GM10847 (cell line): Measurements from ENCODE around the gene CREM.

Source experiments
- POLR2A ChIP-seq: IDR thresholded peaks from 2 replicates; pipeline ENCODE4 v1.6.1; 2011; ENCODE audit not compliant: insufficient read length; ENCODE audit errors: extremely low read depth

The CREM gene

GRCh38 chr10:35126530-35127288, at the start of gene CREM:
Gene CREM, plus strand, starts transcription at chr10:35126846. Its CDS starts 10,990 bp downstream, at chr10:35137836.
- TF ChIP-seq POLR2A, result peak; percentile 98

GRCh38 chr10:35079265-35079664, 47.4 kb upstream of the CREM start:
- TF ChIP-seq POLR2A, result no peak

GRCh38 chr10:35079763-35080162, 46.9 kb upstream of the CREM start:
- no peak for TF ChIP-seq POLR2A

- TF ChIP-seq POLR2A, result no peak
Observed at GRCh38 chr10:35083242-35083641, 43.4 kb upstream of the CREM start.

DNA sequence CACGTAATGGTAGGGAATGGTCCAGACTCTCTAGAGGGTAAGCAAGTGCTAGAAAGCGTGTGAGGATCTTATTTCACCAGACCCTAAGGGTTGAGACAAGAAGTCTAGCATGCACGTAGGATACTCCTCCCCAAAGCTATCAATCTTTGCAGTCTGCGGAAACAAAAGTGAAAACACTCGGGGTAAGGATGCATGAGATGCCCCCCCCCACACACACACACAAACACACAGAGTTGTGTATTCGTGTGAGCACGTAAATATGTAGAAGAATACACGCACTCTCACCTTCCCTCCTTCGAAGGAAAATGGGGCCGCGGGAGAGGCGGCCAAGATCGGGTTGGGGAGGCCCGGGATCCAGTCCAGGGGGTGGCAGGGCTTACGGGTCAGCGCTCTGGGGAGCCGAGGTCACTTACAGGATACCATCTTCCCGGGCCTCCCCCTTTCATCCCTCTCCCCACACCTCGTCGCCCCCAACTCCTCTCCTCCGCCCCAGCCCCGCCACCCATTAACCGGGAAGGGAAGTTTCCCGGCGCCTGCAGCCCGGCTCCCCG, 37.0 kb upstream of the CREM start:
- no peak for TF ChIP-seq POLR2A

GRCh38 chr10:35090162-35090954, 36.3 kb upstream of the CREM start, which contains the start of gene CUL2:
Gene CUL2, minus strand, starts transcription at chr10:35090341. Its CDS starts 19,024 bp downstream, at chr10:35071317.
- TF ChIP-seq POLR2A, result no peak

GRCh38 chr10:35091994-35092790, 34.5 kb upstream of the CREM start:
- TF ChIP-seq POLR2A, result no peak

DNA sequence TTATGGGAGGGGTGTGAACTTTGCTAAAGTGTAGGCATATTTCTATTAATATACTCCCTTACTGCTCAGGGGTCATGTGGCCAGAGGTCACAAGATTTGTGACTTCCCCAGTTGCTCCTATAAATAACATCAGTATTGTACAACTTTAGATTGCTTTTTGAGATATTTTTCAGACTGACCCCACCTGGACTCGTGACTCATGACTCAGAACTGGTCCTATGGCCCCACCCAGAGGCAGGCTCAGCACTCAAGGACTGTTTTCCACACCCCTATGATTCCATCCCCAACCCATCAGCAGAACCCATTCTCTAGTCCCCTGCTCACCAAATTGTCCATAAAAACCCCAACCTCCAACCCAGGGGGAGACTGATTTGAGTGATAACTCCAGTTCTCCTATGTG, 33.8 kb upstream of the CREM start:
- no peak for TF ChIP-seq POLR2A

- TF ChIP-seq POLR2A, result no peak
Observed at GRCh38 chr10:35096312-35096711, 30.3 kb upstream of the CREM start.

DNA sequence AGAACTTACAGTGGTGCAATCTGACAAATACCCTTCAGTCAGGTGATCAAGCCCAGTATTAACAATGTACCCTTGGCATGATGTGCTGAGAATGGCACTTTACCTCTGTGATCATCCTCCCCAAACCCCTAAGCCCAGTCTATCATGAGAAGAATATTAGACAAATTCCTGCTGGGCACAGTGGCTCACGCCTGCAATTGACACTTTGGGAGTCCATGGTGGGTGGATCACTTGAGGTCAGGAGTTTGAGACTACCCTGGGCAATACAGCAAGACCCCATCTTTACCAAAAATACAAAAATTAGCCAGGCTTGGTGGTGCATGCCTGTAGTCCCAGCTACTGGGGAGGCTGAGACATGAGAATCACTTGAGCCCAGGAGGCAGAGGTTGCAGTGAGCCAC, 29.1 kb upstream of the CREM start:
- no peak for TF ChIP-seq POLR2A

- no peak for TF ChIP-seq POLR2A
Observed at GRCh38 chr10:35103882-35104281, 22.8 kb upstream of the CREM start.

GRCh38 chr10:35112571-35112970, 14.1 kb upstream of the CREM start:
- TF ChIP-seq POLR2A, result no peak

GRCh38 chr10:35119378-35119777, 7.3 kb upstream of the CREM start:
- TF ChIP-seq POLR2A, result no peak

- TF ChIP-seq POLR2A, result no peak
Observed at GRCh38 chr10:35124540-35124939, 2.1 kb upstream of the CREM start.

DNA sequence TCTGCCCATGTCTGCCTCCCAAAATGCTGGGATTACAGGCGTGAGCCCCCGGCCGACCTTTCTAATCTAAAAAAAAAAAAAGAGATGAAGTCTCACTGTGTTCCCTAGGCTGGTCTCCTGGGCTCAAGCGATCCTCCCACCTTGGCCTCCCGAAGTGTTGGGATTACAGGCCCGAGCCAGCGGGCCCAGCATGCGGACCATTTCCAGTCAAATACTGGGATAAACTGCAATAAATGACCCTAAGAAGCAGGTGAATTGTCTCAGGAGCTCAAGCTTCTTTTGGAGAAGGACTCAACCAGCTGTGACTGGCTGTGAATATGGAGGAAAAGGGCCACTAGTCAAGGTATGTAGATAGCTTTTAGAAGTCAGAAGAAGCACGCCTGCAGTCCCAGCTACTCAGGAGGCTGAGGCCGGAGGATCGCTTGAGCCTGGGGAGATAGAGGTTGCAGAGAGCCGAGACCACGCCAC, 550 bp upstream of the CREM start:
- no peak for TF ChIP-seq POLR2A

GRCh38 chr10:35127289-35127891, 744 bp downstream of the CREM start:
- no peak for TF ChIP-seq POLR2A
